Stomach (tissue), 9 donors: ENCODE data around the gene TEAD3. TPM values are rescaled to one million over a fixed set of nuclear protein-coding genes. Genes with fewer than 3 reads are reported as not detected.

ENCODE experiments used
- DNase-seq, 2 donors: peaks; one replicate each; pipeline versions ENCODE4 v3.0.0 to v3.0.0-alpha.2; 2013 to 2019
- H3K27ac ChIP-seq, 5 donors: fragments of 200-600 bp in 4 of 5; sonication (generic) in 4 of 5; one replicate each; pipeline ENCODE4 v1.5.1; 2013 to 2019; ENCODE audit warnings: mild to moderate bottlenecking in 1 of 5, moderate library complexity in 1 of 5
- H3K27me3 ChIP-seq, 3 donors: fragments of 200-600 bp; sonication (generic); one replicate each; pipeline ENCODE4 v1.5.1; 2017 to 2019; ENCODE audit warnings: mixed run types in 1 of 3
- H3K36me3 ChIP-seq, 4 donors: fragments of 200-600 bp; sonication (generic); 1 replicate in 3 of 4; 2 replicates in 1 of 4; pipeline ENCODE4 v1.5.1; 2016 to 2019
- H3K4me1 ChIP-seq, 4 donors: fragments of 200-600 bp; sonication (generic); one replicate each; pipeline ENCODE4 v1.5.1; 2016 to 2019
- H3K4me3 ChIP-seq, 4 donors: fragments of 200-600 bp; sonication (generic) in 3 of 4; one replicate each; pipeline ENCODE4 v1.5.1; 2016 to 2019; ENCODE audit warnings: mild to moderate bottlenecking in 1 of 4
- H3K9me3 ChIP-seq, 4 donors: fragments of 200-600 bp; sonication (generic); one replicate each; pipeline ENCODE4 v1.5.1; 2016 to 2019
- EP300 ChIP-seq: sonication (generic); formaldehyde crosslinking; IDR thresholded peaks from one replicate; pipeline ENCODE4 v1.6.1; 2017; ENCODE audit warnings: antibody characterized with exemption
- POLR2A ChIP-seq, 4 donors: fragments of 450-650 bp; IDR thresholded peaks; one replicate each; pipeline ENCODE4 v1.6.1; 2016; ENCODE audit warnings: antibody characterized with exemption in 4 of 4, control low read depth in 2 of 4, mild to moderate bottlenecking in 1 of 4, moderate library complexity in 1 of 4
- POLR2AphosphoS5 ChIP-seq, 3 donors: sonication (generic); formaldehyde crosslinking; IDR thresholded peaks; one replicate each; pipeline ENCODE4 v1.6.1; 2016; ENCODE audit warnings: antibody characterized with exemption in 3 of 3
- WGBS, 5 donors: extraction: QIAGEN DNeasy Blood & Tissue Kit in 3 of 5; methylation state at CpG; one replicate each; pipeline versions ENCODE4 v1.1.5 to v1.1.7; 2013 to 2018; 5-methylcytosine and 5-hydroxymethylcytosine counted together
- intact Hi-C: fragments of 100-400 bp; cut with DNase I; formaldehyde crosslinking; loops from one replicate; pipeline ENCODE4 v1.15.1; 2023; ENCODE audit warnings: low total_unique reads
- polyA plus RNA-seq, 3 donors: library from polyadenylated mRNA; stranded (reverse); fragments of 200-250 nt; gene quantifications; one replicate each; pipeline ENCODE4 v1.2.3, GENCODE V29; 2013
- total RNA-seq, 5 donors: library from RNA; depleted of rRNA; stranded (reverse); fragments of >200 nt; gene quantifications; one replicate each; pipeline versions ENCODE4 v1.1.0 to v1.2.3, GENCODE V29; 2014 to 2016
- TF ChIP-seq, protein P1 (sequence below), 7 experiments: fragments of 450-650 bp in 4 of 7; fragments of 200-600 bp in 3 of 7; sonication (generic) in 3 of 7; IDR thresholded peaks; one replicate each; pipeline ENCODE4 v1.5.1; 2016 to 2019; ENCODE audit warnings: antibody characterized with exemption in 7 of 7, control low read depth in 2 of 7, mild to moderate bottlenecking in 1 of 7
- donor health status: healthy with polysubstance abuse.
- donor health status: Bipolar disorder and iron deficiency.
- donor health status: healthy.

TEAD3 gene
- total and polyA plus RNA-seq, 8 donors = 13.0 to 49.1 (median 18.9) TPM

DNA sequence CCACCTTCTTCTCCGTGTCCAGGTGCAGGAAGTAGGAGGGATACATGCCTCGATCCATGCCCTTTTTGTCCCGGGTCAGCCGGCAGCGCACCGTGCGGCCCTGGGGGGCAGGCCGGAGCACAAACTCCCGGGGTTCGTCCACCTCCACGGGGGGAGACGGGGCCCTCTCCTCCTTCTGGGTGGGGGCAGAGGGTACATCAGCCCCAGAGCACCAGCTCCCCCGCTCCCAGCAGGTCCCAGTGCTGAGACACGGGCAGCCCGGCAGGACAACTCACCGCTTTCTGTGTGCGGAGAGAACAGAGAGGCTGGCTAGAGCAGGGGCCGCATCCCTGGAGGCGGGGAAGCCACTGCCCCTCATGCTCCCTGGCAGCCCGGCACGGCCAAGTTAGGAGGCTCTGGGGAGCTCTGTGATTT, 9.1 kb upstream of the TEAD3 start:
- no peak for TF ChIP-seq POLR2A (IDR thresholded peaks at IDR 0.05)
- no peak for TF ChIP-seq EP300
- TF ChIP-seq, protein P1, sequence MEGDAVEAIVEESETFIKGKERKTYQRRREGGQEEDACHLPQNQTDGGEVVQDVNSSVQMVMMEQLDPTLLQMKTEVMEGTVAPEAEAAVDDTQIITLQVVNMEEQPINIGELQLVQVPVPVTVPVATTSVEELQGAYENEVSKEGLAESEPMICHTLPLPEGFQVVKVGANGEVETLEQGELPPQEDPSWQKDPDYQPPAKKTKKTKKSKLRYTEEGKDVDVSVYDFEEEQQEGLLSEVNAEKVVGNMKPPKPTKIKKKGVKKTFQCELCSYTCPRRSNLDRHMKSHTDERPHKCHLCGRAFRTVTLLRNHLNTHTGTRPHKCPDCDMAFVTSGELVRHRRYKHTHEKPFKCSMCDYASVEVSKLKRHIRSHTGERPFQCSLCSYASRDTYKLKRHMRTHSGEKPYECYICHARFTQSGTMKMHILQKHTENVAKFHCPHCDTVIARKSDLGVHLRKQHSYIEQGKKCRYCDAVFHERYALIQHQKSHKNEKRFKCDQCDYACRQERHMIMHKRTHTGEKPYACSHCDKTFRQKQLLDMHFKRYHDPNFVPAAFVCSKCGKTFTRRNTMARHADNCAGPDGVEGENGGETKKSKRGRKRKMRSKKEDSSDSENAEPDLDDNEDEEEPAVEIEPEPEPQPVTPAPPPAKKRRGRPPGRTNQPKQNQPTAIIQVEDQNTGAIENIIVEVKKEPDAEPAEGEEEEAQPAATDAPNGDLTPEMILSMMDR (IDR thresholded peaks at IDR 0.05) = no peak
- TF ChIP-seq POLR2AphosphoS5 (IDR thresholded peaks at IDR 0.05) = no peak
- Histone ChIP-seq H3K36me3 (no peaks in the 10 kb centered on the region), H3K4me1 (peaks cover 0 to 1% (median 0%) of the 10 kb centered on the region in 4 donors), H3K27ac (no peak overlapping the region), H3K27me3 (peaks cover 0 to 74% (median 12%) of the 10 kb centered on the region in 3 donors), H3K4me3 (no peak overlapping the region), H3K9me3 (no peaks in the 10 kb centered on the region)
- DNase-seq = no peak
- WGBS, 5 donors = 22 to 49% (median 31%) methylated on average over 7 to 21 of the region's 21 CpGs
- intact Hi-C loops = no loop called here

DNA sequence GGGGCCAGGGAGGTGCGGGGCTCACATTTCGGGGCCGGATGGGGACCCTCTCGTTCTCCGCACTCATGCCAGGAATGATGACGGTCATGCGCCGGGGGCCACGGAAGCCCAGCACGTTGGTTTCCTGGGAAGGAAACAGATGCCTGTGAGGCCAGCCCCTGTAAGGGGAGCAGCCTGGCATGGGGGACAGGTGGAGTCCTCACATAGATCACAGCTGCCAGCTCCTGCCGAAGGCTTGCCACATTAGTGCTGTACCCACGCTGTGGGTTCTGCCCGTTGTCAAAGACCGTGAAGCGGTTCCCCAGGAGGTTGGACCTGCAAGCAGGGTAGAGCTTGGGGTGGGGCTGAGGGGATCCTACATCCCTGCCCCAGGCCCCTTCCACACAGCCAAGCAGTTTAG, 6.7 kb upstream of the TEAD3 start:
- DNase-seq = no peak
- Histone ChIP-seq H3K4me3 (no peak overlapping the region), H3K4me1 (peaks cover under 1 to 5% (median 2%) of the 10 kb centered on the region in 4 donors), H3K36me3 (no peaks in the 10 kb centered on the region), H3K27ac (no peak overlapping the region), H3K9me3 (no peaks in the 10 kb centered on the region), H3K27me3 (peaks cover 0 to 54% (median 9%) of the 10 kb centered on the region in 3 donors)
- 32 to 56% (median 55%) methylated on average over 5 to 15 of the region's 15 CpGs for WGBS, 5 donors
- TF ChIP-seq POLR2AphosphoS5 (IDR thresholded peaks at IDR 0.05) = no peak
- no peak for TF ChIP-seq POLR2A (IDR thresholded peaks at IDR 0.05)
- no peak for TF ChIP-seq EP300
- TF ChIP-seq, protein P1 (IDR thresholded peaks at IDR 0.05) = no peak
- intact Hi-C loops = no loop called here

DNA sequence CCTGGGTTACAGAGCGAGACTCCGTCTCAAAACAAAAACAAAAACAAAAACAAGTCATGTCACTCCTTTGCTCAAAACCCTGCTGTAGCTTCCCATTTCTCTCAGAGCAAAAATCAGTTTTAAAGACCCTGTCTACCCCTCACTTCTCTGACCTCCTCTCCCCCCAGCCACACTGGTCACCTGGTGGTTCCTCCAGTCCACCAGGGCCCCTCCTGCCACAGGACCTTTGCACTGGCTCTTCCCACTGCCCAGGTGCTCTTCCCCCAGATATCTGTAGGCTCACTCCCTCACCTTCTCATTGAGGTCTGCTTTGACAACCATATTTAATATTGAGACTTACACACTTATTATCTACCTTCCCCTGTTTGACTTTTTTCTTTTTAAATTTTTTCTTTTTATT, 4.9 kb upstream of the TEAD3 start:
- 81 to 100% (median 93%) methylated on average over 2 of the region's 2 CpGs for WGBS, 5 donors
- DNase-seq = no peak
- no peak overlapping the region for H3K27ac ChIP-seq
- H3K4me1 ChIP-seq = peaks cover 13 to 16% (median 14%) of the 10 kb centered on the region in 4 donors
- no peak overlapping the region for H3K4me3 ChIP-seq
- no peaks in the 10 kb centered on the region for H3K9me3 ChIP-seq
- no peaks in the 10 kb centered on the region for H3K36me3 ChIP-seq
- TF ChIP-seq POLR2AphosphoS5 (IDR thresholded peaks at IDR 0.05) (no peak), POLR2A (IDR thresholded peaks at IDR 0.05) (no peak), EP300 (no peak)
- TF ChIP-seq, protein P1 (IDR thresholded peaks at IDR 0.05) = no peak
- peaks cover 0 to 62% (median 19%) of the 10 kb centered on the region in 3 donors for H3K27me3 ChIP-seq
- intact Hi-C loops = no loop called here

DNA sequence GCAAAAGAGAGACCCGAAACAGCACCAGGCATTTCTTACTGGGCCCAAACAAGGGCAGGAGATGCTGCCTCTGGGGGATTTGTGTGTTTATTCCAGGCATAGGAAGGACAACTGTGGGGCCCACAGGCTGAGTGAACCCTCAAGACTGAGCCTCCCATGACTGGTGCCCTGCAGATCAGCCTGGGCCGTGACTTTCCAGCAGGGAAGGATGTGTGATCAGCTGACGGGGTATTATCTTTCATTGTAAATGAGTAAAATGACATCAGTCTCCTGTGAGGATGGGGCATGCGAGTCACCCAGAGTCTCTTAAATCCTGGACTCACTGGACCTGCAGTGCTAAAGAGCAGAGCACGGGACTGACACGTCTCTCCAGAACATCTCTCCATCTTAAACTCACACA, 3.9 kb upstream of the TEAD3 start:
- intact Hi-C loops = no loop called here
- TF ChIP-seq, protein P1 (IDR thresholded peaks at IDR 0.05) = no peak
- TF ChIP-seq POLR2A (IDR thresholded peaks at IDR 0.05) = no peak
- TF ChIP-seq EP300 = no peak
- TF ChIP-seq POLR2AphosphoS5 (IDR thresholded peaks at IDR 0.05) = no peak
- H3K27ac ChIP-seq = no peak overlapping the region
- no peak overlapping the region for H3K4me3 ChIP-seq
- no peak for DNase-seq
- peaks cover 13 to 24% (median 18%) of the 10 kb centered on the region in 4 donors for H3K4me1 ChIP-seq
- peaks cover 0 to 62% (median 19%) of the 10 kb centered on the region in 3 donors for H3K27me3 ChIP-seq
- 74 to 79% (median 79%) methylated on average over 6 of the region's 6 CpGs for whole genome bisulfite sequencing, 5 donors
- no peaks in the 10 kb centered on the region for H3K9me3 ChIP-seq
- no peaks in the 10 kb centered on the region for H3K36me3 ChIP-seq
